Endodermal cell (in vitro differentiated cells): ENCODE measurements around the gene NACAD. TPM values are rescaled to one million over a fixed set of nuclear protein-coding genes. Genes with fewer than 3 reads are reported as not detected.

Source experiments
- DNase-seq: peaks from one replicate; pipeline ENCODE4 v3.0.0-alpha.2; 2017
- H3K27ac ChIP-seq: 2 replicates; pipeline ENCODE4 v1.5.1; 2013; ENCODE audit warnings: mild to moderate bottlenecking, low read depth, low read length, moderate library complexity
- H3K27me3 ChIP-seq: 2 replicates; pipeline ENCODE4 v1.6.1; 2013; ENCODE audit warnings: mild to moderate bottlenecking, low read length, moderate library complexity; ENCODE audit not compliant: insufficient read depth, control insufficient read depth, poor library complexity, severe bottlenecking
- H3K36me3 ChIP-seq: 2 replicates; pipeline ENCODE4 v1.7.0; 2013; ENCODE audit warnings: mild to moderate bottlenecking, low read length, moderate library complexity; ENCODE audit not compliant: control insufficient read depth, insufficient read depth
- H3K4me1 ChIP-seq: one replicate; pipeline ENCODE4 v1.7.0; 2013; ENCODE audit warnings: low read length; ENCODE audit not compliant: control insufficient read depth, insufficient read depth
- H3K4me3 ChIP-seq: 2 replicates; pipeline ENCODE4 v1.5.1; 2013; ENCODE audit warnings: mild to moderate bottlenecking, low read length, moderate library complexity
- H3K9ac ChIP-seq: 2 replicates; pipeline ENCODE4 v1.6.1; 2013; ENCODE audit warnings: mild to moderate bottlenecking, low read length, moderate library complexity; ENCODE audit not compliant: poor library complexity, severe bottlenecking; ENCODE audit errors: extremely low read depth
- H3K9me3 ChIP-seq: 2 replicates; pipeline ENCODE4 v1.6.1; 2013; ENCODE audit warnings: mild to moderate bottlenecking, low read length, moderate library complexity; ENCODE audit not compliant: control insufficient read depth
- H3K27ac Mint-ChIP-seq: 2 replicates; pipeline ENCODE4 v1.8.0; 2020; ENCODE audit warnings: mixed read lengths
- H3K27me3 Mint-ChIP-seq: 2 replicates; pipeline ENCODE4 v1.8.0; 2021; ENCODE audit warnings: mild to moderate bottlenecking, mixed read lengths; ENCODE audit not compliant: insufficient read depth
- H3K36me3 Mint-ChIP-seq: 2 replicates; pipeline ENCODE4 v1.8.0; 2020; ENCODE audit warnings: low read depth, mixed read lengths
- H3K4me1 Mint-ChIP-seq: 2 replicates; pipeline ENCODE4 v1.8.0; 2020; ENCODE audit warnings: mixed read lengths
- H3K4me3 Mint-ChIP-seq: 2 replicates; pipeline ENCODE4 v1.8.0; 2020; ENCODE audit warnings: mild to moderate bottlenecking, moderate library complexity, mixed read lengths
- H3K9me3 Mint-ChIP-seq: 2 replicates; pipeline ENCODE4 v1.8.0; 2020; ENCODE audit warnings: mild to moderate bottlenecking, mixed read lengths
- CTCF ChIP-seq: fragments of 200-600 bp; sonication (generic); conservative IDR thresholded peaks from 2 replicates; pipeline ENCODE4 v1.5.0; 2021; ENCODE audit warnings: antibody characterized with exemption, mild to moderate bottlenecking
- WGBS, 2 experiments: methylation state at CpG; one replicate each; pipeline versions ENCODE4 v1.1.5 to v1.1.7; 2013; ENCODE audit warnings: missing lambda C conversion rate in 2 of 2, mixed read lengths in 1 of 2; ENCODE audit not compliant: insufficient coverage in 1 of 2, insufficient read length in 1 of 2; 5-methylcytosine and 5-hydroxymethylcytosine counted together
- total RNA-seq, 2 donors: library from RNA; stranded (reverse); fragmentation: NEBNext Ultra II Directional in 1 of 2; extraction: Animal tissue kit (Norgen Biotek cat#: 25700) in 1 of 2; gene quantifications; 2 replicates in 1 of 2; 3 replicates in 1 of 2; pipeline ENCODE4 v1.2.1, GENCODE V29; 2021

Gene NACAD
- total RNA-seq, 2 donors from 2014 or later, result 5.8 to 6.7 TPM

DNA sequence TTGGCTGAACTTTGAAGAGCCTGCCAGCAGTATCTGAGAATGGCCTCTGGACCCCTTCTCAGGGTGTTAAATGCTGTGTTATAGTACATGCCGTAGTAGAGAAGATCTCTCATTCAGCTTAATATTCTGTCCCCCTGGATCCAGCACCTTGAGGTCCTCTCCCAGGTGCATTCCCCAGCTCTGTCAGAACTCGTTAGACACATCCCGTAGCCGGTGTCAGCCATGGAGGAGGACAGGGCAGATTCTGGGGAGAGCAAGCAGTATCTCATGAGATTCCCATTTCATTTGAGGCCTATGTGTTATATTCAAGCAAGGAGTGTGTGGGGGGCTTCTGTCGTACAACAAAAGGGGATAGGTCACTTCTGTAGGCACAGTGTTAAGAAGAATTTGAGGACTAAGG, 34.8 kb downstream of the NACAD start:
- H3K4me1 Mint-ChIP-seq, result peaks cover 7% of the 10 kb centered on the region
- H3K9ac ChIP-seq, result no peak overlapping the region
- peaks cover 30% of the 10 kb centered on the region for H3K36me3 Mint-ChIP-seq
- peaks cover 11% of the 10 kb centered on the region for H3K4me1 ChIP-seq
- DNase-seq, result no peak
- peaks cover 29% of the 10 kb centered on the region for H3K36me3 ChIP-seq
- H3K9me3 Mint-ChIP-seq, result no peaks in the 10 kb centered on the region
- peaks cover 6% of the 10 kb centered on the region for H3K9me3 ChIP-seq
- TF ChIP-seq CTCF, result no peak
- H3K27me3 Mint-ChIP-seq, result no peaks in the 10 kb centered on the region
- H3K4me3 ChIP-seq, result no peak overlapping the region
- H3K27ac Mint-ChIP-seq, result peak overlapping the region; percentile 33
- no peaks in the 10 kb centered on the region for H3K27me3 ChIP-seq
- H3K27ac ChIP-seq, result no peak overlapping the region
- H3K4me3 Mint-ChIP-seq, result no peak overlapping the region
- 94 to 100% methylated on average over 4 to 5 of the region's 5 CpGs for WGBS, 2 experiments

- Mint-ChIP-seq H3K27ac (peak overlapping the region; percentile 91), H3K4me1 (peaks cover 7% of the 10 kb centered on the region), H3K4me3 (no peak overlapping the region), H3K27me3 (no peaks in the 10 kb centered on the region), H3K9me3 (no peaks in the 10 kb centered on the region), H3K36me3 (peaks cover 29% of the 10 kb centered on the region)
- no peak for TF ChIP-seq CTCF
- WGBS, 2 experiments, result 92 to 93% methylated on average over 5 to 6 of the region's 6 CpGs
- peaks cover 29% of the 10 kb centered on the region for H3K36me3 ChIP-seq
- no peaks in the 10 kb centered on the region for H3K27me3 ChIP-seq
- peaks cover 6% of the 10 kb centered on the region for H3K9me3 ChIP-seq
- no peak overlapping the region for H3K4me3 ChIP-seq
- peaks cover 11% of the 10 kb centered on the region for H3K4me1 ChIP-seq
- H3K27ac ChIP-seq, result no peak overlapping the region
- no peak for DNase-seq
- H3K9ac ChIP-seq, result no peak overlapping the region
Measured at GRCh38 chr7:45053401-45053800, 35.4 kb downstream of the NACAD start.

GRCh38 chr7:45052011-45052410, 36.8 kb downstream of the NACAD start:
- TF ChIP-seq CTCF, result no peak
- 59 to 83% methylated on average over 2 to 3 of the region's 3 CpGs for WGBS, 2 experiments
- Mint-ChIP-seq H3K36me3 (peaks cover 36% of the 10 kb centered on the region), H3K4me3 (no peak overlapping the region), H3K27me3 (no peaks in the 10 kb centered on the region), H3K4me1 (peaks cover 7% of the 10 kb centered on the region), H3K27ac (peak overlapping the region; percentile 91), H3K9me3 (no peaks in the 10 kb centered on the region)
- peaks cover 11% of the 10 kb centered on the region for H3K4me1 ChIP-seq
- H3K27ac ChIP-seq, result no peak overlapping the region
- peaks cover 34% of the 10 kb centered on the region for H3K36me3 ChIP-seq
- no peak overlapping the region for H3K4me3 ChIP-seq
- H3K9me3 ChIP-seq, result peaks cover 6% of the 10 kb centered on the region
- H3K27me3 ChIP-seq, result no peaks in the 10 kb centered on the region
- peak overlapping the region; percentile 5 for H3K9ac ChIP-seq
- DNase-seq, result peak; percentile 82
